Fibroblast of skin of left quadriceps (primary cell): ENCODE results near the gene ENPEP.
A peak's percentile ranks its signal among the peaks of the same experiment; 100 is the strongest.
"Not testable (repeated sequence)": the region's sequence is repeated elsewhere in the genome, so short reads cannot be mapped to it uniquely, and the experiment has no call there.

Experiments used
- DNase-seq, 2 experiments: peaks; one replicate each; pipeline ENCODE4 v3.0.0-alpha.2; 2013; ENCODE audit warnings: low read depth in 2 of 2

ENPEP gene

GRCh38 chr4:110475881-110476818 is at the start of gene ENPEP:
TSS of gene ENPEP (plus strand) at chr4:110476155. CDS start at chr4:110476415, 260 bp downstream.
- DNase-seq = peak in 1 of 2 experiments; percentile 30

DNA sequence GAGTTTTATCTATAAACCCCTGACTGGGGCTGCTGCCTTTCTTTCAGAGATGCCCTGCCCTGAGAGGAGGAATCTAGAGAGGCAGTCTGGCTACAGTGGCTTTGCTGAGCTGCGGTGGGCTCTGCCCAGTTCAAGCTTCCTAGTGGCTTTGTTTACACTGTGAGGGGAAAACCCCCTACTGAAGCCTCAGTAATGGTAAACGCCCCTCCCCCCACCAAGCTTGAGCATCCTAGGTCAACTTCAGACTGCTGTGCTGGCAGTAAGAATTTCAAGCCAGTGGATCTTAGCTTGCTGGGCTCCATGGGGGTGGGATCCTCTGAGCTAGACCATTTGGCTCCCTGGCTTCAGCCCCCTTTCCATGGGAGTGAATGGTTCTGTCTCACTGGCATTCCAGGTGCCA is 44.1 kb upstream of the ENPEP start:
- DNase-seq = not testable (repeated sequence)

DNA sequence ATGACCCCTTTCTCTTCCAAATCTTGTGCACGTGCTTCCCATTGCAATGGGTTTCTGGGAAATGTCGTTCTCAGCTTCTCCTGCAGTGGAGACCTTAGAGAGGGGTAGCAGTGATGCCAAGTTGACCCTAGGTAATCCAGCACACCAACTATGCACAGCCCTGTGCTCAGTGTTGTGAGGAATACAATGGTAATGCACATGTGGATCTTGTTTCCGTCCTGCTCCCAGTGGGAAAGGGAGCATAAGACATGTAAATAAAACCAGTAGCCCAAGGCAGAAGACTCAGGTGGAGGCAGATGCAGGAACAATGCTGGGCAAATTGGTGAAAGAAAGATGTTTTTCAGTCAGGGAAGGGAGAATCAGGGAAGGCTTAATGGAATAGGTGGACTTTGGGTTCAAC is 38.7 kb upstream of the ENPEP start:
- not testable (repeated sequence) for DNase-seq

DNA sequence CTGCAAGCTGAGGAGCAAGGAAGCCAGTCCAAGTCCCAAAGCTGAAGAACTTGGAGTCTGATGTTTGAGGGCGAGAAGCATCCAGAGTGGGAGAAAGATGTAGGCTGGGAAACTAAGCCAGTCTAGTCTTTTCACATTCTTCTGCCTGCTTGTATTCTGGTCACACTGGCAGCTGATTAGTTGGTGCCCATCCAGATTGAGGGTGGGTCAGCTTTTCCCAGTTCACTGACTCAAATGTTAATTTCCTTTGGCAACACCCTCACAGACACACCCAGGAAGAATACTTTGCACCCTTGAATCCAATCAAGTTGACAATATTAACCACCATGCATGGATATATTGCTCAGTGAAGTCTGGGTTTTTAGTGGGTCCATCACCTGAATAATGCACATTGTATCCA is 36.7 kb upstream of the ENPEP start:
- DNase-seq = not testable (repeated sequence)

DNA sequence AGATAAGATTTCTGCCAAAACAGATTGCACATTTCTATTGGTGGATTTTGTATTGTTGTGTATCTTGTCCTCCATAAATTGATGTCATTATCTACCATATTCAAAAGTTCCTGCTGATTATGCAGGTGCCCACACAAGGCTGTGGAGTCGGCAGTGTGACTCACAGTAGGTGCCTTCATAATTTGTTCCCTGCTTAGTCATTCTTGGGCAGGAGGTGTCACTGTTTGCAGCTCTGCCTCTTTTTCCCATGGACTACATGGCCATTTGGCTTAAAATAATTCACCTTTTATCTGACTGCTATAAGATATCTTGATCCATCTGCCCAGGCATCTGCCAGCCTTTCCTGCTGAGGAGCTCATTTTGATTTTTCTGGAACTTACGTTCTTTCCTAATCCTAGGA is 33.6 kb upstream of the ENPEP start:
- DNase-seq = no peak

GRCh38 chr4:110442788-110443187 is 33.2 kb upstream of the ENPEP start:
- DNase-seq = no peak

DNA sequence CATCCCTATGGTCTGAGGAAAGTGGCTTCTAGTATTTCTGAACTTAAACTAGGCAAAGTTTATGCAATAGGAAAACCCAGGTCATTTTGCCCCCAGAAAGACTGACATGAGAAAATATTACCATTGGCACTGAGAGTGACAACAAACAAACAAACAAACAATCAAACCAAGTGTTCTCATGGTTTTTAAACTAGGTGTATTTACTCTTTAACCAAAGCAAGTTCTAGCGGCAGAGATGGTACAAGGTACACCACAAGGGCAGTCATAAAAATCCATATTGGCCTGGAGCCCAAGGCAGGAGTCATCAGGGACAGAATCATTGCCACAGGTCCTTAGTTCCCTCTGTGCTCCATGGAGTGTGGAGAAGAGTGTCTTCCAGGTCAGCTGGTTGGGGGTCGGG is 26.0 kb upstream of the ENPEP start:
- no peak for DNase-seq

DNA sequence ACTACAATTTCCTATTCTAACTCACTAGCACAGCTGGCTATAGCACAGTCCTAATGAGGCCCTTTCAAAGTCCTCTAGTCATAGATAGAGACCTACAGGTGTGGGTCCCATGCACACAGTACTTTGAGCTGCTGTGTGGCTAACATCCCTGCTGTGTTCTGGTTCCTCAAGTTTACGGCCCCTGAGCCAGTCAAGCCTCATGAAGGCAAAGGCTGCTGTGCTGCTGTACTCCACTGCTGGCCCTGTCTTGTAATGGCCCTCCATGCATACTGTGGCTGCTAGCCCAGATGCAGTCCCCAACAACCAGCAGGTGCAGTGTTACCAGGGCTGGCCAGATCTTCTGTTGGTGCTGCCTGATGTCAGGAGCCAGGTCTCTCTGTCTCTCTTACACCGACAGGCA is 23.4 kb upstream of the ENPEP start:
- no peak for DNase-seq

- peak; percentile 77 to 78 for DNase-seq
Measured at GRCh38 chr4:110454441-110454840, 21.5 kb upstream of the ENPEP start.

DNA sequence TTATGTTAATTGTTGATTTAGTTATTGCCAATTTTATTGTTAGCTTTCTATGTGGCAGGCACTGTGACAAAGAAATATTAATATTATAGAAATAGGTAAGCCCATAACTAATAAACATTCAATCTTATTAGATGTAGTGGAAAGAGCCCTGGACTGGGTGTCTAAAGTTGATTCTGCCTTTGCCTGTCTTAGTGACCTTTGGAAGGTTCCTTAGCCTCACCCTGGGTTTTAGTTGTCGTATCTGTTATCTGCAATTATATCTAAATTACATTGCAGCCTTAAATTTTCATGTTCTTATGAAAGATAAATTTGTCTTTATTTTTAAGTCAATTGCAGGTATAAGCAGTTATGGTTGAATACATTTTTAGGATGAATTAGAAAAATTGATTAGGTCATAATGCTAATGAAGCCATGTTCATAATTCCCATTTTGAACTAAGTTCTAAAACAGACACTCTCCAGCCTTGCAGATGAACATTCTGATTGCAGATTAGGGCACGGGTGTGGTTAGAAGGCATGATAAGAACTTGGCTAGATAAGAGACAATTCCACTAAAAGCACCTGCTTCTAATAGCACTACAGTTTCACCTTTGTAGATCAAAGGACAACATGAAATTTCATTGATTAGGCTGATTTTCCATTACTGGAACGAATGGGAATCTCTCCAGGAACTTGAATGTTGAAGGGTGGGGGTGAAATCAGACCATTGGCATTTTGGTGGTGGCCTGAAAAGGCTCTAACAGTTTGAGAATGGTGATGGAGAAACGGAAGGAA is 17.3 kb upstream of the ENPEP start:
- no peak for DNase-seq

GRCh38 chr4:110460074-110460746 is 15.7 kb upstream of the ENPEP start:
- no peak for DNase-seq

- no peak for DNase-seq
Measured at GRCh38 chr4:110467400-110467799, 8.6 kb upstream of the ENPEP start.

DNA sequence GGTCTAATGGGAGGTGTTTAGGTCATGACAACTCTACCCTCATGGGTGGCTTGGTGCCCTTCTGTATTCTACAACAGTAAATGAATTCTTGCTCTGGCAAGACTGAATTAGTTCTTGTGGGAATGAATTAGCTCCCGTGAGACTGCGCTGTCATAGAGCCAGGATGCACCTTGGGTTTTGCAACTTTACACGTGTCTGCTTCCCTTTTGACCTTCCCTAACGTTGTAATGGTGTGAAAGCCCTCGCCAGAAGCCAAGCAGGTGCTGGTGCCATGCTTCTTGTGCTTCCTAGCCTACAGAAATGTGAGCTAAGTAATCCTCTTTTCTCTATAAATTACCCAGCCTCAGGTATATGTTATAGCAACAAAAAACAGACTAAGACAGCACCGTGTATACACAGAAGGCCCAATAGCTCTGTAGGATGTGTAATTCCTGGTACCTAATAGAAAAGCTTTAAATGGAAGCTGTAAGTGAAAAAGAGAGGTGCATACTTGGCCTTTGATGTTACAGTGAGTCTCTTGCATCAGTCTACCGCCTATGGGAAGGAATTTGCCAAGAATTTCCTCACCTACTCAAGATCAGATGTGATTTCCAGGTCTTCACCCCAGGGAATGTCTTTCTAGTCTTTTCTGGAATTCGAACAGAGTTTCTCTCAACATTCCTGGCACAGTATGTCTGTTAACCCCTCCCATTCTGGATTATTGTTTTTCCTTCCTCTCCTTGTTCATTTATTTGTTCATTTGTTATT is 3.2 kb upstream of the ENPEP start:
- DNase-seq = no peak

DNA sequence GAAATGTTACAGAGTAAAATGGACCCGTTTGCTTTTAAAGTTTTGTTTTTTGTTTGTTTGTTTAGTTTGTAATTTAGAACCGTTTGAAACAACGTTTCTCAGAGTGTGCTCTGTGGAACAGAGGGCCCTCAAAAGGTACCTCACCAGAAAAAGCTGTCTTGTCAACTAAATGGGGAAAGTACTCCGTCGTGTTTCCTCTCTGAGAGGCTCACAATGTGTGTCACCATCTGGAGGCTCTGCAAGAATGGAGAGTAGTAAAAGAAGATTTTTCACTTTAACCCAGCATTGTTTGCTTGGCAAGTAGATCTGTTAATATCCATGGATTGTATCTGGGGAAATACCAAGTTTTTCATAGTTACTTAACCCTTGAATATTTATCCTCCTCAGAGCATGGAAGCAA is 1.5 kb upstream of the ENPEP start:
- DNase-seq = no peak

GRCh38 chr4:110475080-110475479 is 875 bp upstream of the ENPEP start:
- not testable (repeated sequence) for DNase-seq

- no peak for DNase-seq
Measured at GRCh38 chr4:110477836-110478235, 1.9 kb downstream of the ENPEP start.

- peak; percentile 100 for DNase-seq
Measured at GRCh38 chr4:110480031-110480549, 4.1 kb downstream of the ENPEP start.

- no peak for DNase-seq
Measured at GRCh38 chr4:110480746-110481271, 4.9 kb downstream of the ENPEP start.

- no peak for DNase-seq
Measured at GRCh38 chr4:110483516-110483915, 7.6 kb downstream of the ENPEP start.

DNA sequence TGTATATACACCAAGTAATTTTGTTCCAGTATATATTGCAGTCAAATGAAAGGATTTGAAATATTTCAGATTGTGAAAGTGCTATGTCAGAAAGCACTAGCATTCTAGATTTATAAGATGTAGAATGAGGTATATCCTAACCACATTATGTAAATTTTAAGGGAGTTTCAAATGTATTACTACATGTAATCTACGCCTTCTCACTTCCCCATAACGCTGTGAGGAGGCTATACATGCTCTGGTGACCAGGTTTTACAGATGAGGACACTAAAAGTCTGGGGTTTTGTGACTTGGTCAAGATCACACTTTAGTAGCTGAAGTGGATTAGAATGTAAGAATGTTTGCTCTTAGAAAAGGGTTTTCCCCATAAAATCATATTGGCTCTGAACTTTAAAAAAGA is 8.1 kb downstream of the ENPEP start:
- DNase-seq = no peak

- peak; percentile 82 to 85 for DNase-seq
Measured at GRCh38 chr4:110484767-110485166, 8.8 kb downstream of the ENPEP start.
